ENCODE data around the gene HCFC1.

Gene HCFC1

DNA sequence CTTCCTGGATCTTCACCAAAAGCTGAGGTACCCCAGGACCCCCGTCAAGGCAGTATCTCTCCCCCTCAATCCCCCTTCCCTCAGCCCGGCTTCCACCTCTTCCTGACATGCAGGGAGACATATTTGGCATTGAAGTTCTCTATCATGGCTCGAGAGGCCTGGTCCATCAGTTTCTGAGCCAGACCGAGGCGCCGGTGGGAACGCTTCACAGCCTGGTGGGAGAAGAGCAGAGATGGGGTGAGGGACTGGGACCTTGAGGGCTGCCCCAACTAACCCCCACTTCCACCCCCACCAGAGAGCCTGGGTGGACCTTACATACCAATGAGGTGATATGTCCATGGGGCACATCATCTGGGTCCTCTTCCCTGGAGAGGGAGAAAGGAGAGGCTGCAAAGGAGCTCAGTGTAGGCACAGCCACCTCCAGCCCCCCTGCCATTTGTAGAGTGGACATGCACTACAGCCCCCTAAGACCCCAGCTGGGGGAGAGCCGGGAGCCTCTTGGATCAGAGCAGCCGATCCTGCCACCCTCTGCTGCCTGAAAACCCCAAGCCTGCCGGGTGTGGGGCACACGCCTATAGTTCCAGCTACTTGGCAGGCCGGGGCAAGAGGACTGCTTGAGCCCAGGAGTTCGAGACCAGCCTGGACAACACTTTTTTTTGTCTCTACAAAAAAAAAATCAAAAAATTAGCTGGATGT lies 39.2 kb downstream of the HCFC1 start:
- Histone ChIP-seq H3K27me3 (ENCODE audit: insufficient read depth, poor library complexity, severe bottlenecking) (no peaks in the 10 kb centered on the region), H3K27ac (ENCODE audit: poor library complexity, severe bottlenecking) (no peak overlapping the region)

GRCh38 chrX:153931748-153932147 lies 39.9 kb downstream of the HCFC1 start:
- ATAC-seq (ENCODE audit: low read depth) (no peak), DNase-seq (ENCODE audit: low spot score) (no peak)
- Histone ChIP-seq H3K36me3 (ENCODE audit: low read depth) (peaks cover 12% of the 10 kb centered on the region), H3K27me3 (ENCODE audit: insufficient read depth, poor library complexity, severe bottlenecking) (no peaks in the 10 kb centered on the region), H3K9me3 (ENCODE audit: severe bottlenecking) (no peaks in the 10 kb centered on the region), H3K27ac (ENCODE audit: poor library complexity, severe bottlenecking) (no peak overlapping the region), H3K4me1 (ENCODE audit: insufficient read depth, poor library complexity, severe bottlenecking) (no peaks in the 10 kb centered on the region), H3K4me3 (ENCODE audit: severe bottlenecking) (no peak overlapping the region)
- TF ChIP-seq, protein P1, sequence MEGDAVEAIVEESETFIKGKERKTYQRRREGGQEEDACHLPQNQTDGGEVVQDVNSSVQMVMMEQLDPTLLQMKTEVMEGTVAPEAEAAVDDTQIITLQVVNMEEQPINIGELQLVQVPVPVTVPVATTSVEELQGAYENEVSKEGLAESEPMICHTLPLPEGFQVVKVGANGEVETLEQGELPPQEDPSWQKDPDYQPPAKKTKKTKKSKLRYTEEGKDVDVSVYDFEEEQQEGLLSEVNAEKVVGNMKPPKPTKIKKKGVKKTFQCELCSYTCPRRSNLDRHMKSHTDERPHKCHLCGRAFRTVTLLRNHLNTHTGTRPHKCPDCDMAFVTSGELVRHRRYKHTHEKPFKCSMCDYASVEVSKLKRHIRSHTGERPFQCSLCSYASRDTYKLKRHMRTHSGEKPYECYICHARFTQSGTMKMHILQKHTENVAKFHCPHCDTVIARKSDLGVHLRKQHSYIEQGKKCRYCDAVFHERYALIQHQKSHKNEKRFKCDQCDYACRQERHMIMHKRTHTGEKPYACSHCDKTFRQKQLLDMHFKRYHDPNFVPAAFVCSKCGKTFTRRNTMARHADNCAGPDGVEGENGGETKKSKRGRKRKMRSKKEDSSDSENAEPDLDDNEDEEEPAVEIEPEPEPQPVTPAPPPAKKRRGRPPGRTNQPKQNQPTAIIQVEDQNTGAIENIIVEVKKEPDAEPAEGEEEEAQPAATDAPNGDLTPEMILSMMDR (IDR thresholded peaks at IDR 0.05; ENCODE audit: poor library complexity, severe bottlenecking): no peak

More for the DNA sequence above, 39.2 kb downstream of the HCFC1 start:
- no peak for DNase-seq (ENCODE audit: low spot score)
- no peak for ATAC-seq (ENCODE audit: low read depth)
- Histone ChIP-seq H3K4me3 (ENCODE audit: severe bottlenecking) (no peak overlapping the region), H3K9me3 (ENCODE audit: severe bottlenecking) (no peaks in the 10 kb centered on the region), H3K4me1 (ENCODE audit: insufficient read depth, poor library complexity, severe bottlenecking) (no peaks in the 10 kb centered on the region), H3K36me3 (ENCODE audit: low read depth) (peaks cover 12% of the 10 kb centered on the region)
- TF ChIP-seq, protein P1 (IDR thresholded peaks at IDR 0.05; ENCODE audit: poor library complexity, severe bottlenecking): no peak

GRCh38 chrX:153931151-153931550 lies 40.5 kb downstream of the HCFC1 start:
- Histone ChIP-seq H3K4me3 (ENCODE audit: severe bottlenecking) (no peak overlapping the region), H3K27me3 (ENCODE audit: insufficient read depth, poor library complexity, severe bottlenecking) (no peaks in the 10 kb centered on the region), H3K4me1 (ENCODE audit: insufficient read depth, poor library complexity, severe bottlenecking) (no peaks in the 10 kb centered on the region), H3K9me3 (ENCODE audit: severe bottlenecking) (no peaks in the 10 kb centered on the region), H3K36me3 (ENCODE audit: low read depth) (peaks cover 12% of the 10 kb centered on the region), H3K27ac (ENCODE audit: poor library complexity, severe bottlenecking) (no peak overlapping the region)
- DNase-seq (ENCODE audit: low spot score) (no peak), ATAC-seq (ENCODE audit: low read depth) (no peak)
- TF ChIP-seq, protein P1 (IDR thresholded peaks at IDR 0.05; ENCODE audit: poor library complexity, severe bottlenecking): no peak

DNA sequence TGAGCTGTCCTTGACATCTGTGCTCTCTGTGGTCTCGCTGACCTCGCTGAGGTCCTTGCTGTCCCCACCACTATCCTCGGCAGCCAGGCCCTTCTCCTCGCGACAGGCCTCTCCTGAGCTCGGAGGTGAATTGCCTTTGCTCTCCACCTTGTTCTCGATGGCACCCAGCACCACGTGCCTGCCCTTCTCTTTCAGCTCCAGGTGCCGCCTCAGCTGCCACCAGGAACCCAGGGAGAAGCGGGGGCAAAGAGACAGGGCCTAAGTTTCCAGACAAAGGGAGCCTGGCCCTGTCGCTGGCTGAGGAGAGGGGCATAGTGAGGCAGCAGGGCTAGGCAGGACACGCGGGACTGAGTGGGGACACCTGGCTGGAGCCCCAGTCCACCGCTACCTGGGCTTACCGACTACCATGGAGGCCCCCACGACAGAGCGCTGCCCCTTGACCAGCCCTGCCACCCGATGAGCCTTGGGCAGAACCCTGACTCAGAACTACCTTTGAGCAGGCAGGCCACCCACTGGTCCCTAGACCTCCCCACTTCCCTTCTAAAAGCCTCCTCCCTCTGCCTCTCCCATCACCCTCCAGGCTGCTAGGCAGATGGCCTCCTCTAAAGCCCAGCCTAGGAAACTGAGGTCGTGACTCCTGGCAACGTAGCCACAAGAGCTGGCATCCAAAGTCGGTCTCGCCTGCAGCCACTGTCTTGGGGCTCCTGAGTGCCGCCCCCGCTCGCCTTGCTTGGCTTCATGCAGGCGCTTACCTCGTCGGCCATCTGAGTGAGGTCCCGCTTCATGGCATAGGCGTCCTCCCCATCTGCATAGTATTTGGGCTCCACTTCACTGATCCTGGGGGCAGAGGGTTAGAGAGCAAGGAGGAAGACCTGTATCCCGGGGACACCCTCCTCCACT lies 41.4 kb downstream of the HCFC1 start:
- Histone ChIP-seq H3K9me3 (ENCODE audit: severe bottlenecking) (no peaks in the 10 kb centered on the region), H3K27ac (ENCODE audit: poor library complexity, severe bottlenecking) (no peak overlapping the region), H3K4me1 (ENCODE audit: insufficient read depth, poor library complexity, severe bottlenecking) (no peaks in the 10 kb centered on the region), H3K36me3 (ENCODE audit: low read depth) (peaks cover 12% of the 10 kb centered on the region), H3K4me3 (ENCODE audit: severe bottlenecking) (no peak overlapping the region), H3K27me3 (ENCODE audit: insufficient read depth, poor library complexity, severe bottlenecking) (no peaks in the 10 kb centered on the region)
- ATAC-seq (ENCODE audit: low read depth) (no peak), DNase-seq (ENCODE audit: low spot score) (no peak)
- TF ChIP-seq, protein P1 (IDR thresholded peaks at IDR 0.05; ENCODE audit: poor library complexity, severe bottlenecking): no peak
